Neural progenitor cell (in vitro differentiated cells): ENCODE data around the gene CDK10. TPM values are rescaled to one million over a fixed set of nuclear protein-coding genes. Genes with fewer than 3 reads are reported as not detected.

Source experiments
- DNase-seq: peaks from one replicate; pipeline ENCODE4 v3.0.0-alpha.2; 2016; ENCODE audit warnings: low spot score
- H2AFZ ChIP-seq: fragments of 200-600 bp; sonication (generic); replicated peaks from 2 replicates; pipeline ENCODE4 v1.6.1; 2016; ENCODE audit warnings: antibody characterized with exemption
- H3F3A ChIP-seq: fragments of 200-600 bp; sonication (generic); 2 replicates; pipeline ENCODE4 v1.6.1; 2016; ENCODE audit warnings: antibody characterized with exemption, low read depth
- H3K27ac ChIP-seq: fragments of 200-600 bp; sonication (generic); 2 replicates; pipeline ENCODE4 v1.5.1; 2016; ENCODE audit warnings: mild to moderate bottlenecking
- H3K27me3 ChIP-seq: fragments of 200-600 bp; sonication (generic); 2 replicates; pipeline ENCODE4 v1.6.1; 2016; ENCODE audit warnings: mild to moderate bottlenecking, moderate library complexity
- H3K36me3 ChIP-seq: fragments of 200-600 bp; sonication (generic); 2 replicates; pipeline ENCODE4 v1.5.1; 2016
- H3K4me1 ChIP-seq: fragments of 200-600 bp; sonication (generic); 2 replicates; pipeline ENCODE4 v1.6.1; 2016; ENCODE audit warnings: mixed run types
- H3K4me2 ChIP-seq: fragments of 200-600 bp; sonication (generic); 2 replicates; pipeline ENCODE4 v1.6.1; 2016
- H3K4me3 ChIP-seq: fragments of 200-600 bp; sonication (generic); 2 replicates; pipeline ENCODE4 v1.5.1; 2016
- H3K79me2 ChIP-seq: fragments of 200-600 bp; sonication (generic); 2 replicates; pipeline ENCODE4 v1.6.1; 2016; ENCODE audit warnings: low read depth
- H3K9ac ChIP-seq: fragments of 200-600 bp; sonication (generic); 2 replicates; pipeline ENCODE4 v1.6.1; 2016
- H3K9me3 ChIP-seq: fragments of 200-600 bp; sonication (generic); 2 replicates; pipeline ENCODE4 v1.5.1; 2016; ENCODE audit warnings: low read depth
- H4K20me1 ChIP-seq: fragments of 200-600 bp; sonication (generic); 2 replicates; pipeline ENCODE4 v1.6.1; 2016; ENCODE audit warnings: low read depth
- H3K27ac Mint-ChIP-seq: 3 replicates; pipeline ENCODE4 v1.8.0; 2021; ENCODE audit warnings: mixed read lengths
- H3K27me3 Mint-ChIP-seq: 2 replicates; pipeline ENCODE4 v1.8.0; 2022; ENCODE audit warnings: low read depth, mild to moderate bottlenecking, inconsistent platforms, moderate library complexity, mixed read lengths; ENCODE audit not compliant: insufficient read depth
- H3K36me3 Mint-ChIP-seq: 3 replicates; pipeline ENCODE4 v1.8.0; 2021; ENCODE audit warnings: mixed read lengths
- H3K4me1 Mint-ChIP-seq: 3 replicates; pipeline ENCODE4 v1.8.0; 2021; ENCODE audit warnings: mixed read lengths
- H3K4me3 Mint-ChIP-seq: 3 replicates; pipeline ENCODE4 v1.8.0; 2021; ENCODE audit warnings: mild to moderate bottlenecking, moderate library complexity, mixed read lengths
- H3K9me3 Mint-ChIP-seq: 3 replicates; pipeline ENCODE4 v1.8.0; 2020; ENCODE audit warnings: mixed read lengths
- EZH2 ChIP-seq: fragments of 200-600 bp; sonication (generic); IDR thresholded peaks from 2 replicates; pipeline ENCODE4 v1.6.1; 2017; ENCODE audit warnings: antibody characterized with exemption, mild to moderate bottlenecking, moderate library complexity
- EZH2phosphoT487 ChIP-seq: fragments of 200-600 bp; sonication (generic); IDR thresholded peaks from 2 replicates; pipeline ENCODE4 v1.6.1; 2017; ENCODE audit warnings: antibody characterized with exemption
- total RNA-seq: library from RNA; depleted of rRNA; stranded (reverse); fragments of >200 nt; gene quantifications from 2 replicates; pipeline ENCODE4 v1.2.3, GENCODE V29; 2015; ENCODE audit warnings: low replicate concordance
- TF ChIP-seq, protein P1 (sequence below): fragments of 200-600 bp; sonication (generic); IDR thresholded peaks from 2 replicates; pipeline ENCODE4 v1.5.1; 2017; ENCODE audit warnings: antibody characterized with exemption, mild to moderate bottlenecking

CDK10 gene
- total RNA-seq, 1 donor from 2014 or later: 75.6 TPM

DNA sequence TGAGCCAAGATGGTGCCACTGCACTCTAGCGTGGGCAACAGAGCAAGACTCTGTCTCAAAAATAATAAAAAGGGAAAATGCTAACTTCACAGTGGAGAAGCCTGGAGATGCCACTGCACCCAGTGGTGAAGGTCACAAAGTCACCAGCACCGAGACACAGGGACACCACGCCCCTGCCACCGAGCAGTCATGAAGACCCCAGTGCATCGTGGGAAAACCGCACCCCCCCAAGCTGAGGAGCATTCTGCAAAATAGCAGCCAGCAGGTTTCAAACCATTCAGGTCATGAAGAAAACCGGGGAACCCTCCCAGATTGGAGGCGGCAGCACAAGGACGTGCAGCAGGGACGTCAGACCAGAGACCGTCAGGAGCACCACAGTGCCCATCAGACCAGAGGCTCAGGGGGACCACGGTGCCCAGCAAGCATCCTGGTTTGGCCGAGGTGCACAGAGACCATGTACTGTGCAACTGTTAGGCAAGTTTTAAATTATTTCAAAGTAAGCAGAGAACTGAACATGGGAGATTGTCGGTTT, 42.7 kb upstream of the CDK10 start:
- Histone ChIP-seq H3K36me3 (no peaks in the 10 kb centered on the region), H3K27me3 (no peaks in the 10 kb centered on the region), H3K9me3 (no peaks in the 10 kb centered on the region), H2AFZ (no peak overlapping the region), H3K4me3 (no peak overlapping the region), H3F3A (peaks cover 3% of the 10 kb centered on the region), H3K9ac (no peak overlapping the region), H4K20me1 (peaks cover 4% of the 10 kb centered on the region), H3K4me2 (no peak overlapping the region), H3K79me2 (no peaks in the 10 kb centered on the region), H3K27ac (no peak overlapping the region), H3K4me1 (no peaks in the 10 kb centered on the region)
- Mint-ChIP-seq H3K4me1 (peaks cover 10% of the 10 kb centered on the region), H3K36me3 (peaks cover 5% of the 10 kb centered on the region), H3K4me3 (no peak overlapping the region), H3K9me3 (no peaks in the 10 kb centered on the region), H3K27me3 (peaks cover 8% of the 10 kb centered on the region), H3K27ac (no peak overlapping the region)
- DNase-seq: no peak
- TF ChIP-seq EZH2phosphoT487: no peak
- TF ChIP-seq, protein P1, sequence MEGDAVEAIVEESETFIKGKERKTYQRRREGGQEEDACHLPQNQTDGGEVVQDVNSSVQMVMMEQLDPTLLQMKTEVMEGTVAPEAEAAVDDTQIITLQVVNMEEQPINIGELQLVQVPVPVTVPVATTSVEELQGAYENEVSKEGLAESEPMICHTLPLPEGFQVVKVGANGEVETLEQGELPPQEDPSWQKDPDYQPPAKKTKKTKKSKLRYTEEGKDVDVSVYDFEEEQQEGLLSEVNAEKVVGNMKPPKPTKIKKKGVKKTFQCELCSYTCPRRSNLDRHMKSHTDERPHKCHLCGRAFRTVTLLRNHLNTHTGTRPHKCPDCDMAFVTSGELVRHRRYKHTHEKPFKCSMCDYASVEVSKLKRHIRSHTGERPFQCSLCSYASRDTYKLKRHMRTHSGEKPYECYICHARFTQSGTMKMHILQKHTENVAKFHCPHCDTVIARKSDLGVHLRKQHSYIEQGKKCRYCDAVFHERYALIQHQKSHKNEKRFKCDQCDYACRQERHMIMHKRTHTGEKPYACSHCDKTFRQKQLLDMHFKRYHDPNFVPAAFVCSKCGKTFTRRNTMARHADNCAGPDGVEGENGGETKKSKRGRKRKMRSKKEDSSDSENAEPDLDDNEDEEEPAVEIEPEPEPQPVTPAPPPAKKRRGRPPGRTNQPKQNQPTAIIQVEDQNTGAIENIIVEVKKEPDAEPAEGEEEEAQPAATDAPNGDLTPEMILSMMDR: no peak
- no peak for TF ChIP-seq EZH2

DNA sequence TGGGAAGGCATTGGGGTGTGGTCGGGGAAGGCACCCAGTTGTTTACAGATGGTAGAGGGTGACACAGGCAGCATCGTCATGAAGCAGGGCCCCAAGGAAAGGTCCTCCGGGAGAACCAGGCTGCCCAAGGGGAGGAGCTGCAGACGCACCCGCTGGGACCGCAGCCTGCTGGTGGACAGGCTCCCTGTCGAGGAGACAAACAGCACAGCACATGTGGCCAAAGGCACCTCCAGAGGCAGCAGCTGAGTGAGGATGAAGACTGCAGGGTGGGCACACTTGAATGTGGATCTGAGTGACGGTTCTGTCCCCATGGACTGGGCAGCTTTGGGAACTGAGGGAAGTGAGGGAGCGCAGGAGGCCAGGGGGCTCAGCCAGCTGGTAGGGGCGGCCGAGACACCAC, 41.4 kb upstream of the CDK10 start:
- H3K27me3 Mint-ChIP-seq: peaks cover 10% of the 10 kb centered on the region
- Histone ChIP-seq H3K4me2 (no peak overlapping the region), H3K27ac (no peak overlapping the region), H3K9me3 (no peaks in the 10 kb centered on the region), H2AFZ (no peak overlapping the region), H3K9ac (no peak overlapping the region), H4K20me1 (peaks cover 4% of the 10 kb centered on the region), H3K27me3 (no peaks in the 10 kb centered on the region), H3K4me3 (no peak overlapping the region), H3K36me3 (no peaks in the 10 kb centered on the region), H3K4me1 (no peaks in the 10 kb centered on the region), H3K79me2 (no peaks in the 10 kb centered on the region), H3F3A (peaks cover 3% of the 10 kb centered on the region)
- H3K27ac Mint-ChIP-seq: no peak overlapping the region
- TF ChIP-seq EZH2phosphoT487 (no peak), EZH2 (no peak)
- TF ChIP-seq, protein P1: no peak
- H3K4me1 Mint-ChIP-seq: peaks cover 10% of the 10 kb centered on the region
- H3K9me3 Mint-ChIP-seq: no peaks in the 10 kb centered on the region
- DNase-seq: no peak
- no peak overlapping the region for H3K4me3 Mint-ChIP-seq
- peaks cover 5% of the 10 kb centered on the region for H3K36me3 Mint-ChIP-seq

DNA sequence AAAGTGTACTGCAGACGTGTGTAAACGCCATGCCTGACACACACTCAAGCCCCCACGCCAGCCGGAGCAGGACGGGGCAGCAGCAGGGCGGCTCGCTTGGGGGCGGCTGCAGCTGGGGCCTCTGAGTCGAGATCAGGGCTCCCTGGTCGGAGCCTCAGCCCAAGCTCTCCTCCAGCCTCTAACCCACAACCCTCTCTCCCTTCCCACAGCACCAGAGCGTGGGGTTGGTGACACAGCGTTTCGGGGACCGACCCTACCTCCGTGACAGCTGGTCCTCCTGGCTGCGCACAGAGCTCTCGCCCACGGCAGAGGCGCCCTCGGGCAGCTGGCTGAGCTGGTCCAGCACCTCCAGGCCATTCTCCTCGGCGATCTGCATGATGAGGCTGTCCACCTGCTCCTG, 40.2 kb upstream of the CDK10 start:
- no peak overlapping the region for H3K4me3 Mint-ChIP-seq
- no peaks in the 10 kb centered on the region for H3K27me3 ChIP-seq
- no peaks in the 10 kb centered on the region for H3K9me3 Mint-ChIP-seq
- no peak overlapping the region for H3K4me2 ChIP-seq
- H3K27me3 Mint-ChIP-seq: peaks cover 10% of the 10 kb centered on the region
- H3K36me3 ChIP-seq: no peaks in the 10 kb centered on the region
- H3K4me1 Mint-ChIP-seq: peaks cover under 1% of the 10 kb centered on the region
- TF ChIP-seq EZH2 (no peak), EZH2phosphoT487 (no peak)
- TF ChIP-seq, protein P1: no peak
- no peaks in the 10 kb centered on the region for H3K4me1 ChIP-seq
- no peak overlapping the region for H3K27ac Mint-ChIP-seq
- H3K9me3 ChIP-seq: no peaks in the 10 kb centered on the region
- peaks cover 10% of the 10 kb centered on the region for H4K20me1 ChIP-seq
- no peak for DNase-seq
- H3K79me2 ChIP-seq: no peaks in the 10 kb centered on the region
- no peak overlapping the region for H3K4me3 ChIP-seq
- H2AFZ ChIP-seq: no peak overlapping the region
- peaks cover 3% of the 10 kb centered on the region for H3F3A ChIP-seq
- H3K27ac ChIP-seq: no peak overlapping the region
- H3K9ac ChIP-seq: no peak overlapping the region
- peaks cover 5% of the 10 kb centered on the region for H3K36me3 Mint-ChIP-seq
